HepG2 (cell line): Measurements from ENCODE around the gene FNBP1L. TPM values are rescaled to one million over a fixed set of nuclear protein-coding genes. Genes with fewer than 3 reads are reported as not detected.

Experiments used
- ATAC-seq: fragments of 200-7000 bp; cut with Tn5 transposase; 3 replicates; pipeline ENCODE4 v1.9.1; 2020; ENCODE audit warnings: mild to moderate bottlenecking, moderate library complexity
- BruUV-seq: library from RNA; stranded (reverse); fragments of 400-500 nt; replicated peaks from 2 replicates; lab custom pipeline; 2021; lab: Mats Ljungman, UMichigan
- CTCF ChIA-PET: fragments of 300-600 bp; formaldehyde crosslinking; extraction: SDS; loops from one replicate; lab custom pipeline; 2021; ENCODE audit warnings: low total read pairs, inconsistent platforms, low intra/inter-chr PET ratio; lab: Yijun Ruan, JAX
- POLR2A ChIA-PET: fragments of 350-600 bp; sonication (Branson Sonifier 250); formaldehyde crosslinking; loops from one replicate; lab custom pipeline; 2020; ENCODE audit warnings: antibody characterized with exemption, inconsistent platforms; lab: Yijun Ruan, JAX
- DNase-seq: peaks from one replicate; pipeline ENCODE4 v3.0.0-alpha.2; 2015; ENCODE audit warnings: low spot score
- FAIRE-seq: peaks from 3 replicates; lab custom pipeline; 2011; peaks lifted over from hg19 to GRCh38; lab: Jason Lieb, UNC
- H2AFZ ChIP-seq: one replicate; pipeline ENCODE4 v1.6.1; 2011; ENCODE audit warnings: low read length, inconsistent platforms
- H3K27ac ChIP-seq: fragments of 300-600 bp; 3 replicates; pipeline ENCODE4 v1.8.0; 2011; ENCODE audit warnings: mixed run types, mild to moderate bottlenecking, mixed read lengths, low read length, inconsistent platforms; ENCODE audit not compliant: insufficient read depth; ENCODE audit errors: extremely low read length
- H3K27me3 ChIP-seq, 2 experiments: fragments of 200-600 bp in 1 of 2; 2 replicates in 1 of 2; 3 replicates in 1 of 2; pipeline versions ENCODE4 v1.6.0 to v1.8.0; 2011; ENCODE audit warnings: low read length in 2 of 2, mild to moderate bottlenecking in 2 of 2, moderate library complexity in 2 of 2, inconsistent platforms in 1 of 2; ENCODE audit not compliant: insufficient read depth in 2 of 2, control insufficient read depth in 1 of 2
- H3K36me3 ChIP-seq, 2 experiments: fragments of 200-600 bp in 1 of 2; replicated peaks in 1 of 2; 2 replicates in 1 of 2; 3 replicates in 1 of 2; pipeline versions ENCODE4 v1.5.1 to v1.8.0; 2011; ENCODE audit warnings: low read length in 2 of 2, inconsistent platforms in 1 of 2; ENCODE audit not compliant: insufficient read depth in 2 of 2, control insufficient read depth in 1 of 2
- H3K4me1 ChIP-seq: 2 replicates; pipeline ENCODE4 v1.5.1; 2012; ENCODE audit warnings: low read length, inconsistent platforms; ENCODE audit not compliant: insufficient read depth
- H3K4me2 ChIP-seq: 2 replicates; pipeline ENCODE4 v1.6.0; 2011; ENCODE audit warnings: low read depth, low read length, inconsistent platforms
- H3K4me3 ChIP-seq, 3 experiments: fragments of 200-600 bp in 1 of 3; sonication (generic), shearing (Covaris generic) in 1 of 3; replicated peaks in 1 of 3; 2 replicates each; pipeline ENCODE4 v1.5.1; 2011 to 2016; ENCODE audit warnings: low read length in 3 of 3, inconsistent platforms in 2 of 3, low read depth in 2 of 3, mild to moderate bottlenecking in 2 of 3, control low read depth in 1 of 3, mixed read lengths in 1 of 3; ENCODE audit not compliant: insufficient read depth in 1 of 3
- H3K79me2 ChIP-seq: one replicate; pipeline ENCODE4 v1.6.1; 2011; ENCODE audit warnings: low read length, inconsistent platforms; ENCODE audit not compliant: insufficient read depth
- H3K9ac ChIP-seq: 2 replicates; pipeline ENCODE4 v1.6.0; 2011; ENCODE audit warnings: mild to moderate bottlenecking, low read depth, low read length, inconsistent platforms; ENCODE audit not compliant: insufficient read depth
- H3K9me3 ChIP-seq: 2 replicates; pipeline ENCODE4 v1.5.1; 2012; ENCODE audit warnings: mild to moderate bottlenecking, low read length
- H4K20me1 ChIP-seq: 2 replicates; pipeline ENCODE4 v1.6.0; 2011; ENCODE audit warnings: inconsistent platforms, mild to moderate bottlenecking, low read length, moderate library complexity; ENCODE audit not compliant: insufficient read depth
- KDM1A ChIP-seq: IDR thresholded peaks from 2 replicates; pipeline ENCODE4 v1.6.1; 2016; ENCODE audit warnings: missing compliant biosample characterization
- PLSCR1 ChIP-seq: sonication (generic); formaldehyde crosslinking; IDR thresholded peaks from 2 replicates; pipeline ENCODE4 v1.5.0; 2020; ENCODE audit warnings: missing genetic modification reagents, mild to moderate bottlenecking, borderline replicate concordance
- SAP130 ChIP-seq: IDR thresholded peaks from 2 replicates; pipeline ENCODE4 v1.6.1; 2016; ENCODE audit warnings: low read depth
- SIN3A ChIP-seq: IDR thresholded peaks from 2 replicates; pipeline ENCODE4 v1.6.1; 2011; ENCODE audit warnings: low read depth, mild to moderate bottlenecking, control low read depth, low read length, borderline replicate concordance
- TEAD3 ChIP-seq: optimal IDR thresholded peaks from 2 replicates; pipeline ENCODE3; 2016; ENCODE audit warnings: borderline replicate concordance
- ZNF501 ChIP-seq: sonication (generic); formaldehyde crosslinking; IDR thresholded peaks from 2 replicates; pipeline ENCODE4 v1.5.1; 2020; ENCODE audit warnings: mild to moderate bottlenecking, moderate library complexity, missing genetic modification reagents
- ZNF547 ChIP-seq: sonication (generic); formaldehyde crosslinking; IDR thresholded peaks from 2 replicates; pipeline ENCODE4 v1.5.1; 2020; ENCODE audit warnings: mild to moderate bottlenecking, missing genetic modification reagents
- ZNF883 ChIP-seq: sonication (generic); formaldehyde crosslinking; IDR thresholded peaks from 2 replicates; pipeline ENCODE4 v1.5.1; 2020; ENCODE audit warnings: mild to moderate bottlenecking, missing genetic modification reagents; ENCODE audit errors: not compliant biosample characterization
- WGBS: methylation state at CpG from one replicate; pipeline ENCODE4 v1.1.6; 2017; ENCODE audit warnings: low lambda C conversion rate; 5-methylcytosine and 5-hydroxymethylcytosine counted together
- in situ Hi-C: cut with HindIII; loops from 2 replicates; pipeline ENCODE4 v1.10.0; 2017; ENCODE audit warnings: low pct_unique_long_range_greater_than_20kb; ENCODE audit not compliant: extremely low pct_ligation_motif_present
- intact Hi-C: fragments of 100-400 bp; cut with micrococcal nuclease; formaldehyde crosslinking; loops from one replicate; pipeline ENCODE4 v1.10.0; 2022; ENCODE audit not compliant: unreplicated experiment
- polyA plus RNA-seq, 8 experiments: library from polyadenylated mRNA; depleted of rRNA in 3 of 8; stranded (reverse) in 7 of 8; unstranded in 1 of 8; fragments of >200 nt; fragmentation: Illumina TruSeq in 4 of 8; extraction: Trizol in 4 of 8; gene quantifications; 2 replicates each; pipeline versions ENCODE4 v1.2.1 to v1.2.3, GENCODE V29; 2011 to 2016; ENCODE audit warnings: low read depth in 4 of 8, missing spikeins in 1 of 8, mixed read lengths in 1 of 8; ENCODE audit not compliant: insufficient read depth in 1 of 8
- total RNA-seq, 5 experiments: library from RNA; depleted of rRNA; stranded (reverse); fragments of >200 nt; fragmentation: Illumina TruSeq; extraction: Trizol; gene quantifications; 2 replicates each; pipeline ENCODE4 v1.2.3, GENCODE V29; 2016; ENCODE audit warnings: low read depth in 1 of 5

The FNBP1L gene
- total and polyA plus RNA-seq, 2 of the 13 experiments (the other 11 are each of a cell fraction or from before 2014, with no cell fraction given), result 24.1 to 27.1 TPM

GRCh38 chr1:93549131-93549530 is 101.2 kb downstream of the FNBP1L start (continued):
- no peak for TF ChIP-seq ZNF501 (CRISPR knock-in tag)
- no peak for TF ChIP-seq PLSCR1 (CRISPR knock-in tag)
- TF ChIP-seq TEAD3 (CRISPR knock-in tag), result no peak
- TF ChIP-seq SAP130 (CRISPR knock-in tag), result no peak
- TF ChIP-seq ZNF547 (CRISPR knock-in tag), result no peak
- TF ChIP-seq SIN3A, result no peak
- TF ChIP-seq KDM1A (CRISPR knock-in tag), result no peak
- TF ChIP-seq, all 625 proteins: peak for 0

GRCh38 chr1:93549811-93550210 is 101.9 kb downstream of the FNBP1L start:
- in situ Hi-C loops, result no loop called here
- 93% methylated on average over 4 of the region's 4 CpGs for WGBS
- POLR2A ChIA-PET, result no interaction called here

More at GRCh38 chr1:93549811-93550210, 101.9 kb downstream of the FNBP1L start:
- intact Hi-C loops, result no loop called here
- no peak for TF ChIP-seq ZNF883 (CRISPR knock-in tag)
- Histone ChIP-seq H3K4me1 (peaks cover 34% of the 10 kb centered on the region), H3K4me2 (no peak overlapping the region), H3K9ac (no peak overlapping the region), H3K27me3 (no peaks in the 10 kb centered on the region; a peak in 1 of 5 replicates), H4K20me1 (no peaks in the 10 kb centered on the region), H3K4me3 (no peak overlapping the region), H3K36me3 (peaks cover 6 to 43% of the 10 kb centered on the region in 2 experiments), H2AFZ (no peak overlapping the region), H3K79me2 (no peaks in the 10 kb centered on the region), H3K9me3 (no peaks in the 10 kb centered on the region), H3K27ac (no peak overlapping the region)
- no TSS peak for BruUV-seq
- no peak for ATAC-seq
- DNase-seq, result no peak
- no peak for FAIRE-seq
- CTCF ChIA-PET, result no interaction called here
